HG03571 (cell line): ENCODE data around the gene NTN1.
"Not testable (repeated sequence)": the region's sequence is repeated elsewhere in the genome, so short reads cannot be mapped to it uniquely, and the experiment has no call there.

Experiments
- ATAC-seq: cut with Tn5 transposase; IDR thresholded peaks from one replicate; pipeline ENCODE4 v1.9.1; 2021; ENCODE audit not compliant: unreplicated experiment

NTN1 gene

DNA sequence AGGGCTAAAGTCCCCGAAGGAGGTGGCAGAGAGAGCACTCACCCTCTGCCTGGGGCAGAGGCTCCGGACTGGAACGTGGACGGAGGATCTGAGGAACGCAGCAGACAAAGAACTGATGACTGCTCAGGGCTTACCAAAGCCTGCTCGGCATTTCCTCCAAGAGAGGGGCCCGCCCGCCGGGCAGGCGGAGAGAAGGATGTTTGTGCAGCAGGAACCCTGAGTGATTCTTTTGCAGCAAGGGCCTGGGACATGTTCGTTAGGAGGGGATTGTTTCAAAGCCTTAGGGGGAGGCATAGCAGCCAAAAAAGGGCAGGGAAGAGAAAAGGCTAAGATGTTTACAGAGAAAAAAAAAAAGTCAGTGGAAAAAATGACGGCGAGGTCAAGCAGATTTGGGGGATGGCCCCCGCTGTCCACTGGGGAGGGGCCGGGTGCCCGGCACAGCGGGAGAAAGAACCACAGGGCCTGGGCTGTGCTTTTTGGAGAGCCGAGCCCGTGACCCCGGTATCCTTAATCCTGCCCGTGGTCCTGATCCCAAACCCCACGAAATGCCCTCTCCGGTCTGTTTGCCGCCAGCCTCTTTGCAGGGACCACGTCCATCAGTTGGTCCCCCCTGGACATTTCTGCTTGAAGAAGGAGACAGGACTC, 129.3 kb downstream of the NTN1 start:
- no peak for ATAC-seq

- no peak for ATAC-seq
Observed at GRCh38 chr17:9151091-9151490, 129.8 kb downstream of the NTN1 start.

- ATAC-seq, result not testable (repeated sequence)
Observed at GRCh38 chr17:9151740-9152139, 130.4 kb downstream of the NTN1 start.

- no peak for ATAC-seq
Observed at GRCh38 chr17:9158544-9159452, 137.5 kb downstream of the NTN1 start.

DNA sequence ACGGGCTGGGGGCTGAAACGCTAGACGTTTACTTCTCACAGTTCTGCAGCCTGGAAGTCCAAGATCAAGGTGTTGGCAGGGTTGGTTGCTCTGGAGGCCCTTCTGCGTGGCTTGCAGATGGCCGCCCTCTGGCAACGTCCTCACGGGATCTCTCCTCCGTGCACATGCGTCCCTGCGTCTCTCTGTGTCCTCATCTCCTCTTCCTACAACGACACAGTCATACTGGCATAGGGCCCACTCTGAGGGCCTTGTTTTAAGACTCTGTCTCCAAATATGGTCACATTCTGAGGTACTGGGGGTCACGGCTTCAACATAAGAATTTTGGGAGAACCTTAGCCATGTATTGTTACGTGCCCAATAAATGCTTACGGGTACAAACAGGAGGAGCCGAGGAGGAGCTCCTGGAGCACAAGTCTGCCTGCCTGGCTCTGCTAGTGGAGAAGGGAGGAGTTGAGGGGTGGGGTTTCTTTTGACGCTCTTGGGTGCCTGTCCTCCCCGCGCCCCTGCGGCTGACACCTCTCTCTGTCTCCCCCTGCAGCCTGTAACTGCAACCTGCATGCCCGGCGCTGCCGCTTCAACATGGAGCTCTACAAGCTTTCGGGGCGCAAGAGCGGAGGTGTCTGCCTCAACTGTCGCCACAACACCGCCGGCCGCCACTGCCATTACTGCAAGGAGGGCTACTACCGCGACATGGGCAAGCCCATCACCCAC, 141.1 kb downstream of the NTN1 start:
- no peak for ATAC-seq

DNA sequence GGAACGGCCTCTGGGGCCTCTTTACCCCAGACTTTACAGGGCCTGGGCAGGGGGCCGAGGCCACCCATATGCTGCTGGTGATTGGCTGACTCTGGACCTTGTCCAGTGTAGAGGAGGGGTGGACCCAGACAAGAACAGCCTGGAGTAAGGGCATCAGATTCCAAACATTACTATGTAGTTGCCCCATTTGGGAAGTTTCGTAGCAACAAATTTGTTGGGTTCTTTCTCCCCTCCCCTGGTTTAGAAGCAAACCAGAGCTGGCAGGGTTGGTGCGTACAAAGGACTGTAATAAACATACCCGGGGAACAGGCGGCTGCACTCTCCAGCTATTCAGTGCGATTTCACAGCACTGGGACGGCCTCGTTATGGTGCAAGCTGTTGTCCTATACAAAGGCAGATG, 145.5 kb downstream of the NTN1 start:
- ATAC-seq, result no peak

GRCh38 chr17:9167379-9167778, 146.1 kb downstream of the NTN1 start:
- ATAC-seq, result no peak

GRCh38 chr17:9169116-9169515, 147.8 kb downstream of the NTN1 start:
- ATAC-seq, result no peak

DNA sequence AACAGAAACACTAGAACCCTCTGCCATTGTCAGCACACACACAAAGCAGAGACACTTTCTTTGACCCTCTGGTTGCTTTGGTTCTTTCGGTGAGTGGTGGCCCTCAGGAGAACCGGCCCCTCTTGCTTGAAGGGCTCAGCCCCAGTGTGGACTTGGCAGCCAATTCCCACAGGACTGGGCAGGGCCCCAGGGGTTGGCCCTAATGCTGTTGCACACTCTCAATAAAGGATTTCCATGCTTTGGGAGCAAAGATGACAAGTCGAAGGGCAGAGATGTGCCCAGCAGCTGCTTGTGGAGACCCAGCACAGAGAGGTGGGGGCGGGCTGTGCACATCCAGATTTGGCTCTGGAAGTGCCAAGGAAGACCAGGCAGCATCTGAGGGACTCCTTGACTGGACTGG, 149.0 kb downstream of the NTN1 start:
- ATAC-seq, result no peak

DNA sequence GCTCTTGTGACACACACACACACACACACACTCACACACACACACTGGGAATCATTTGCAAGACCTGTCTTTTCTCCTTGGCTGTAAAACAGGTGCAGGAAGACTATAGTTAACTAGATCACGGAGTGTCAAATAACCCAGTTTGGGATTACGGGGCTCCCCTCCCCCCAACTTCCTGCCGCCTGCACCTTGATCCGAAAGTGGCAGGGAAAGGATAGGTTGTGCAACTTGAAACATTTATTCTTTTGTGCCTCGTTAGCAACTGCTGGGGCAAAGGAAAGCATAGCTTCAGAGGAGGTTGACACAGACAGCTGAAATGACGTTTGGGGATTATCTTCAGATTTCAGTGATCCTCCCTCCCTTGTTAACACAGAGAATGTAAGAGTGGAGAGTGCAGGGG, 149.5 kb downstream of the NTN1 start:
- no peak for ATAC-seq

DNA sequence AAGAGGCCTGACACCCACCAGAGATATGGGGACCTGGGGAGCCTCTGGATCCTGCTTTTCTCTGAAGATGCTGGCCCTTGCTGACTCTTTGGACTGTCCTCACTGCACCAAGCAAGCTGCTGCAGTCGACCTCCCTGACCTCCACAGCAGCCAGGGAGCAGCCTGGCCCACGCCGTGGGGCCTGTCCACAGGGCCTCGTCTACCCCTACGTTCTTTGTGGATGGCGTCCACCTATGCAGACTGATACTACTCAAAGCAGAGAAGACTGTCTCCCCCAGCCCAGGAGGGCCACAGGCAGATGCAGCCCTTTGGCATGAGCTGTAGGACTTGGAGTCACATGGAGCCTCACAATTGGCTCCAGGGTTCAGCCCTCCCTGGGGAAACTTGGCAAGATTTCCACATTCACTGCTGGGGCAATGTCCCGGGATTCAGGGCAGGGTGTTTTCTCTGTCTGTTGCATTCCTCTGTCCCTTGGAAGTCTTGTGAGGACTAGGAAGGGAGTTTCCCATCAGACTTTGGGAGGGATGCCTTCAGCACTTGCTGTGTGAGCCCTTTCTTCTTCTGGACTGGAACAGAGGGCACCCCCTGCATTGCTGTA, 152.2 kb downstream of the NTN1 start:
- no peak for ATAC-seq

- ATAC-seq, result no peak
Observed at GRCh38 chr17:9174312-9174711, 153.0 kb downstream of the NTN1 start.

DNA sequence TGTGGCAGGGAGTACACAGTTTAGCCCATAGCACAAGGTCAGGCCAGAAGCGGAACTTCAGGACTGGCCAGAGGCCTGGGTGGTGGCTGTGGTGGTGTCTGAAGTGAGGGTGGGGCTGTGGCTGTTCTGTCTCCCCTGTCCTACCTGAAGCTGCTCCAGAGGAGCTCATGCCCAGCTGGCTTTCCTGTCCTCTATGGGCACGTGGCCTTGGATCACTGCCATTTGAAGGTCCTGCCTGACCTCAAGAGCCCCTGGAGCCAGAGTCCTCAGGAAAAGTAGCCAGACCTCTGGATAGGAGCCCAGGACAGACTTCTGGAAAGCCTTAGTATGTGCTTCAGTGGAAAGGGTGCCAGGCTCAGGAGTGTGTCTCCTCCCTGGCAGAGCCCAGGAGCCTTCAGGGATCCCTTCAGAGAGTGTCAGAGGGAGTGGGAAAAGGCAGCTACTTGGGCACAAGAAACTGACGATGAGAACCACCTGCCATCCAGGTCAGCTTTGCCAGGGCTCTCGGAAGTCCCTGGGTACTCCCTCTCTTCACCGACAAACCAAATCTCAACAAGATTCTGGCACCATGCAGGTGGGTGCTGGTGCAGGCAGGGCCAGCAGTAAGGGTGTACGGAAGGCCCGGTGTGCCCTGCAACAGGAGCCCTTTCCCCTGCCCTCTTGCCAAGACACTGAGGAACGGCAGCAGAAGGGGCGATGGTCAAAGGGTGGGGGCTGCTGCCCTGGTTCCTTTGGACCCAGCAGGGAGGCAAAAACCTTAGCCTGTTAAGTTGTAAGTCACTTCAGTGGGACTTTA, 153.7 kb downstream of the NTN1 start:
- ATAC-seq, result no peak

GRCh38 chr17:9175700-9176467, 154.6 kb downstream of the NTN1 start:
- ATAC-seq, result no peak

- ATAC-seq, result no peak
Observed at GRCh38 chr17:9177212-9177611, 155.9 kb downstream of the NTN1 start.

DNA sequence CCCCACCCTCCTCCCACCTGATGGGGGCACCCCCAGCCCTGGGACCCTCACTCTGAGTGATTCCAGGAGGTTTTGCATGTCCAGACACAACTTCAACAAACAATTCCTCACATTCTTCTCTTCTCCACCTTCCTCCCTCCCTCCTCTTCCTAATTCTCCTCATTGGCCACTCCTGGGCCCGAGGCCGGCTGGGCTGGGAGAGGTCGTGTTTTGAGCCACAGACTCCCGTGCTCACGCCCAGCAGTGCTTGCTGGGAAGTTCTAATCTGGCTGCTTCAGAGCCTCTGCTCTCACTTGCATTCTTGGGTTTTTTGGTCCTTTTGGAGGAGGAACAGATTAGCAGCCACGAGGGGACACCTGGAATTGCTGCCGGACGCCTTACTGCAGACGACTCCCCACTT, 157.0 kb downstream of the NTN1 start:
- ATAC-seq, result no peak

- no peak for ATAC-seq
Observed at GRCh38 chr17:9179602-9180001, 158.3 kb downstream of the NTN1 start.

DNA sequence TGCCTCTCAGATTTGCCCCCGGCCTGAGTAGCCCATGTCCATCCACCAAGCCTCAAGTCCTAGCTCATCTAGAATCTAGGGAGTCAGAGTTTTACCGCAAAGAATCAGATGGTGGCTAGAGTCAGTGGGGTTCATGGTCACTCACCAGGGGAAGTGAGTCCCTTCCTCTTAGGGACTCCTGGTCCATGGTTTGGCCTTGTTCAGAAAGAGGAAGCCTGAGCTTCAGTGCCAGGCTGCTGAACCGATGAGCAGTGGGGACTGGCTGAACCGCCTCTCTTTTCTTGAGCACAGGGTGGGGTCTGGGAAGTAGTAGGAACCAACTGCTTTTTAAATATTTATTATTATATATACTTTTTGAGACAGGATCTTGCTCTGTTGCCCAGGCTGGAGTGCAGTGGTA, 160.3 kb downstream of the NTN1 start:
- ATAC-seq, result no peak

DNA sequence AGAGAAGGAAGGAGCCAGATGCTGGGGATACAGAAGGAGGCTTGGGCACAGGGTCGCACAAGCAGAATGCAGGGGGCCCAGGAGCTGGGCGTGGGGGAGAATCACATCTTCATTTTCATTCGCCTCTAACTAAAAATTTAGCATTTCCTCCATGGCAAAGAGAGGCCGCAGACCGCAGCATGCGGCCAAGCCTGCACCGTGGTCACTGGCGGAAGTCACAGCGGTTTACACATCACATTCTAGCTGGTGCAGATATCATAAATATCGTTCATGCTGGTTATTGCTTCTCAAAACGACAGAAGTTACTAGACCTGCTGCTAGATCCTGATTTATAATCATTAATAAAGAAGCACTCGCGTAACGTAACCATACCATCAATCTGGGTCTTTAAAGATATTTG, 162.0 kb downstream of the NTN1 start:
- ATAC-seq, result no peak

- ATAC-seq, result no peak
Observed at GRCh38 chr17:9185142-9185541, 163.8 kb downstream of the NTN1 start.
